ENCODE results near the gene KNCN. TPM values are rescaled to one million over a fixed set of nuclear protein-coding genes. Genes with fewer than 3 reads are reported as not detected.

The KNCN gene
- polyA plus RNA-seq, 3 donors = not detected

DNA sequence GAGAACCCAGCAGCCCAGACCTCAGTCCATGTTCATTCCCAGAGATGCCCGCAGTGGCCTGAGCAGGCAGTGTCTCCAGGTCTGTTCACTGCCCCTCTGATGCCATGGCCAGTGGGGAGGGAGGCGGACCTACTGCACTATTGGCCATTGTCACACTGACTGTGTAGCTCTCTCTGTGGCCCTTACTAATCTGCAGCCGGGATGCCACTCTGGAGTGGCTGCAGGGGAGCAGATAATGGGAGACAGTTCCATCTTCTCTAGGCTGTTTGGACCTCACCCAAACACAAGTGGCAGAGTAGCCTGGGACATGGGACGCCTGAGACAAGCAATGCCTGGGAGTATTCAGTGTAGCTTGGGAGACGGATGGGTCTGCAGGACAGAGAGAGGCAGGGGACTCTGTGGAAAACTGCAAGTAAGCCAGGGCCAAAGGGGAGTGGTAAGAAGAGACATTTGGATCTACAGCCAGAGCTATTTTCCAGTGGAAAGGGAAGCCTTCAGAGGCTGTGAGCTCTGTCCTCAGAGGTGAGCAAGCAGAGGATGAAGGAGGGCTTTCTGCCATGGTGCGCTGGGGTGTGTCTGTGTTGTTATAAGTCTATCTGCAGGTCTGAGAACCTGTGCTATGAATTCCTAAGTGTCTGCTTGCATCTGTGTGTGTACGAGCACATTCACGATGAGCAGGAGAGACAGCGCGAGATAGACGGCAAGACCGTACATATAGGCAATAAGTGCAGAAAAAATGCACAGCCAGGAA lies 35.1 kb downstream of the KNCN start:
- no peak for DNase-seq (ENCODE audit: extremely low read depth in 1 of 11, low read depth in 9 of 11, low spot score in 4 of 11)

DNA sequence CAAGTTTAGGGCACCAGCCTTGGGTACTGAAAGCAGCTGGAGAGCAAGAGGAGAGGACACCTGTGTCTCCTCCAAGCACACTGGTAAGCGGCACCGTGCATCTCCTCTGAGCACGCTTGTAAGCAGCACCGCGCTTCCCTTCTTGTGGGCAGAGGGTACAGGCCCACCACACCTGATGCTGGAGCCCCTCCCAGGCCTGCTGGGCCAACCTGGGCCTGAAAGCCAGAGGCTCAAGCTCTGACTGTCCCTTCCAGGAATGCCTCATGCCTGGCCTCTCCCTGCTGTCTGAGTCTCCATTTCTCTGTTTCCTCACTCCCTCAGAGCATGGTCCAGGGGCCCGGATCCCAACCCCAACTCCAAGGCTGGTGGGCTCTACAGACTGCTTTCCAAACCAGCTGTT lies 35.9 kb downstream of the KNCN start:
- DNase-seq (ENCODE audit: extremely low read depth in 1 of 11, low read depth in 9 of 11, low spot score in 4 of 11) = no peak

DNA sequence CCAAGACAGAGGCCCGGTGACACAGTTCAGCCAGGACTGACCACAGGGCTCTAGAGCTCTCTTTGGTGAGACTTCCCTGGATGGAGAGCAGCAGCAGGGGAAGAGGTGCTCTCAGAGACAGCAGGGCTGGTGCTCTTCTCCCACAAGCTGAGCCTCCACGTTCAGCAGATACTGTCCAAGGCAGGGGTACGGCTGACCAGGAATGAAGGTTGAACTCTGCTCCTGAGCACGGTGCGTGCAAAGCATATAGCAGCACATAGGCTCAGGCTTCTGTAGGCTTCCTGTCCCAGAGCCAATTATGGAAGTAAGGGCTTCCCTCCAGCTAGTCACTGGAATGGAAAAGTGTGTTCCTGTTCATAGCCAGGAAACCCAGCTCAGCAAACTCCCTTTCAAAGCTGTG lies 37.9 kb downstream of the KNCN start:
- DNase-seq (ENCODE audit: extremely low read depth in 1 of 11, low read depth in 9 of 11, low spot score in 4 of 11) = no peak

DNA sequence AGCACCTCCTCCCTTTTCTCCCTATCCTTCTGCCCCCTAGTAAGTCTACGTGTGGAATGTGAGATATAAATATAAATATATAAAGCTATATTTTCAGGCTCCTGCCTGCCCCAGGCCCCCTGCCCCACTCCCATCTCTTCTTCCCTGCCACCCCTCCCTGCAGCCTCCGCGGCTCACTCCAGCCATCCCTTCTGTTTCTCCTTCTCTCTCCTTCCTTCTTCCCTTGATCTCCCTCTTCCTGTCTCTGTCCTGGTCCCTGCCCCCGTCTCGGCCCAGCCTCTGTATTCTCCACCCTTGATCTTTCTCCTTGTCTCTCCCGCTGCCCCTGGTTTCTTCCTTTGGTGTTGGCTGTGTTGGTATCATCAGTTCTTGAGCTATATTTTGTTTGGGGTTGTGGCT lies 38.7 kb downstream of the KNCN start:
- no peak for DNase-seq (ENCODE audit: extremely low read depth in 1 of 11, low read depth in 9 of 11, low spot score in 4 of 11)

DNA sequence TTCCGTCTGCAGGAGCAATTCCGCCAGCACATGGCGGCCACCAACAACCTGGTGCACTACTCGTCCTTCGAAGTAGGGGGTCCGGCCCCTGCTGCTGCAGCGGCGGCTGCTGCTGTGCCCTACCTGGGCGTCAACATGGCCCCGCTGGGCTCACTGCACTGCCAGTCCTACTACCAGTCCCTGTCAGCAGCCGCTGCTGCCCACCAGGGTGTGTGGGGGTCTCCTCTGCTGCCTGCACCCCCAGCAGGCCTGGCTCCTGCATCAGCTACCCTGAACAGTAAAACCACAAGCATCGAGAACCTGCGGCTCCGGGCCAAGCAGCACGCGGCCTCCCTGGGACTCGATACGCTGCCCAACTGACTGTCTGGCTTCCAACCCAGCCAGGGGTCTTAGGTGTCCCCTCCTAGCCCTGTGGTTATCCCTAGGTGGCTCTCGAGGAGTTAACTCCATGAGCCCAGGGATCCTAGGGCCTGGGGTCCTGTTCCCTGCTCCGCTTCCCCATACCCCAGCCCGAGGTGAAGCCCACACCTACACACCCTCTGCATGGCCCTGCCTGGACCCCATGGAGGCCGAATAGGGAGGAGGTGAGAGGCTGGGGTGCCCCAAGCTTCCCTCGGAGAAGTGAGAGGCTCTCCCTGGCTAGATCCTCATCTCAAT lies 39.2 kb downstream of the KNCN start:
- DNase-seq (ENCODE audit: extremely low read depth in 1 of 11, low read depth in 9 of 11, low spot score in 4 of 11) = no peak

DNA sequence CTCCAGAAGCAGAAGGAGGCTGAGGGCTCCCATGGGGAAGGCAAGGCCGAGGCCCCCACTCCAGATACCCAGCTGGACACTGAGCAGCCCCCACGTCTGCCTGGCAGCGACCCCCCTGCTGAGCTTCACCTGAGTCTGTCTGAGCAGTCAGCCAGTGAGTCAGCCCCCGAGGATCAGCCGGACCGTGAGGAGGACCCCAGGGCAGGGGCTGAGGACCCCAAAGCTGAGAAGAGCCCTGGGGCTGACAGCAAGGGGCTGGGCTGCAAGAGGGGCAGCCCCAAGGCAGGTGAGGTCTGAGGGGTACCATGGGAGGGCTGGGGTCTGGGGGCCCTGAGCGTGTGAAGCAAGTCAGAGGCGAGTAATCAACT lies 40.5 kb downstream of the KNCN start:
- DNase-seq (ENCODE audit: extremely low read depth in 1 of 11, low read depth in 9 of 11, low spot score in 4 of 11) = no peak

DNA sequence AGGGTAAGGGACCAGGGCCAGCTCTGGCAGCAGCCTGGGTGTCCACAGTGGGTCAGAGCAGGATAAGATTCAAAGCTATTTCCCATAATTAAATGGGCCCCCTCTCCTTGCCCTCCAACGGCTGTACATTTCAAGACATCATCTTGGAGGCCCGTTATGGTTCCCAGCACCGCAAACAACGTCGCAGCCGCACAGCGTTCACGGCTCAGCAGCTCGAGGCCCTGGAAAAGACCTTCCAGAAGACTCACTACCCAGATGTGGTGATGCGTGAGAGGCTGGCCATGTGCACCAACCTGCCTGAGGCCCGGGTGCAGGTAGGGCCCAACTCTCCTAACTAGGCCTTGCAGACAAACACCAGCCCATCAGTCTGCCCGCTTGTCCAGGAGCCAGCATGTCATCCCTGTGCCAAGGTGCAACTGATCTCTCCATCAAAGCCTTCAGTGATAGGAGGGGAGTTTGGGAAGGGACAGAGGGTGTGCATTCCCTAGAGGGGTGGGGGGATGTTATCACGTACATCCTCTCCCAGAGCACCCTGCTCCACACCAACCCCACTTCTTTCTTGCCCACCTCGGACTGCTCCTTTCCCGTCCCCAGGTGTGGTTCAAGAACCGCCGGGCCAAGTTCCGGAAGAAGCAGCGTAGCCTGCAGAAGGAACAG lies 41.0 kb downstream of the KNCN start:
- DNase-seq (ENCODE audit: extremely low read depth in 1 of 11, low read depth in 9 of 11, low spot score in 4 of 11) = no peak

DNA sequence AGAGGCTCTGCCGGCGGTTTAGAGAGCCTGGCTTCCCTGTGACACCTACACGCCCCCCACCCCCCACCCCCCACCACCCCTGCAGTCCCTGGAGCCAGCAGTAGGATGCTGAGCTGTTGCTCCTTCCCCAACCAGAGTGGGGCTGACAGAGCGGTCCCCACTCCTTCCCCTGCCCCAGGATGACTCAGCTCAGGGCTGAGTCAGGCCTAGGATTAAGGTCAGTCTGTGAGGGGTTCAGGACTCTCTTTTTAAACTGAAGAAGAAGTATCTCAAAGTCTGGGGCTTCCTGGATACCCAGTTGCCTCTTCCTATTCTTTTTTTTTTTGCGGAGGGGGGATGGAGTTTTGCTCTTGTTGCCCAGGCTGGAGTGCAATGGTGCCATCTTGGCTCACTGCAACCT lies 42.7 kb downstream of the KNCN start:
- no peak for DNase-seq (ENCODE audit: extremely low read depth in 1 of 11, low read depth in 9 of 11, low spot score in 4 of 11)

DNA sequence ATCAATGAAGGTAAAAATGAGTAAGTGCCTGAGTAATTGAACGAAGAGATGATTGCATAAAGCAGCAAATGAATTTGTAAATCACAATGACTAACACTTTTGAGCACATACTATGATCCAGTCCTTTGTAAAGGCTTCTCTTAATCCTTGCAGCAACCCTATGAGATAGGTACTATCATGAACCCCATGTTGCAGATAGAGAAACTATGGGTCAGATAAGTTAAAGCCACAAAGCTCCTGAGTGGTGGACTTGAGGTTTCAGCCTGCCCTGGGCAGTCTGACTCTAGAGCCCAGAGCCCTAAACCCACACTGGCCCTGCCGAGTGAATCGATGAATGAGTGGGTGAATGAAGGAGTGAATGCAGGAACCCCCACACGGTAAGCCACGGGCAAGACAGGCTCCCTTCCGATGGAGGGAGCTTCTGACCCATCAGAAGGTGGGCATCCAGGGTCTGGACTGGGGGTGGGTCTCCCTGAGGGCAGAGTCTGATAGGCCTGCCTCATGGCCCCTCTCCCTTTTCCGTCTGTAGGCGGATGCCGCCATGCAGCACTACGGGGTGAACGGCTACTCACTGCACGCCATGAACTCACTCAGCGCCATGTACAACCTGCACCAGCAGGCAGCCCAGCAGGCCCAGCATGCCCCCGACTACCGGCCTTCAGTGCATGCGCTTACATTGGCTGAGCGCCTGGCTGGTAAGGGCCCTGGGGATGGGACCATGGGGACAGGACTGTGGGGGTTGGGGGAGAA lies 44.8 kb downstream of the KNCN start:
- DNase-seq (ENCODE audit: extremely low read depth in 1 of 11, low read depth in 9 of 11, low spot score in 4 of 11) = no peak

DNA sequence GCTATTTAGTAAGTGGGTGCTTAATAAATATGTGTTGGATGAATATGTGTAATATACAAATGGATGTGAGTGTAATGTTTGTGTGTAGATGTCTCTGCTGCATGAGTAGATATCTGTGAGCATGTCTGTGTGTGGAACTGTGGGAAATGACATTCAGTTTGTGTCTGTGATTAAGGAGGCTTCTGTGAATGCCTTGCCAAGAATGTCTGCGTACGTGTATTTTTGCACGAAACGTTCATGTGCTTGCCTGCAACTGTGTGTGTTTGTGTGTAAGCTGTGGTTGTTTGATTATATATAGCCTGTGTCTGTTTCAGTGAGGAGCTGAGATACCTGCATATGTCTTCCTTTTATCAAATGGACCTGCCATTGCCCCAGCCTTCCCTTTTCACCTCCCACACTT lies 48.0 kb downstream of the KNCN start:
- DNase-seq (ENCODE audit: extremely low read depth in 1 of 11, low read depth in 9 of 11, low spot score in 4 of 11) = no peak

DNA sequence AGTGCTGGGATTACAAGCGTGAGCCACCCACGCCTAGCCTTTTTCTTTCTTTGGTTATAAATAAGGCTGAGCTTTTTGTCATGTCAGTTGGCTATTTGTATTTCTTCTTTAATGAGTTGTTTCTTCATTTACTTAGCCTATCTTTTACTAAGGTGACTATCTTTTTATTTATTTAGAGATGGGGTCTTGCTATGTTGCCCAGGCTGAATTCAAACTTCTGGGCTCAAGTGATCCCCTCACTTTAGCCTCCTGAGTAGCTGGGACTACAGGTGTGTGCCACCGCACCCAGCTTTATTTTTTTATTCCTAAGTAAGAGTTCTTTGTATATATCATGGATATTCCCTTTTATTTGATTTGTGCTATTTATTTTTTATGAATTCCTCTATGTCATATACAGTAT lies 49.9 kb downstream of the KNCN start:
- DNase-seq (ENCODE audit: extremely low read depth in 1 of 11, low read depth in 9 of 11, low spot score in 4 of 11) = no peak

DNA sequence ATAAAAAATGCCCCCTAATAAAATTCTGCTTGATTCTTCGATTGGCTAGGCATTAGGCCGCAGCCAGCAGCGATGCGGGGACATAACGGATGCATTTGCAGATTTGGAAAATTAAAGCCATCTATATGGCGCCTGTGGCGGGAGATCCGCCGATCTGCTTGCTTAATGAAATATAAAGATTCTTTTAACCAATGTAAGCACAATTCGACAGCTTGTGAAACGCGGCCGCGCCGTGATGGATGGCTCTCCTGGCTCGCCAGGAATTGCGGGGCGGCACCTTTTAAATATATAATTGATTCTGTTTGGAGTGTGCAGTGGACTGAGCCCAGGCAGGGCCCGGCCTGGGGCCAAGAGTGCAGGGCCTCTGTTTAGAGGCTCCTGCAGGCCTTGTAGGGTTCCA lies 53.8 kb downstream of the KNCN start:
- DNase-seq (ENCODE audit: extremely low read depth in 1 of 11, low read depth in 9 of 11, low spot score in 4 of 11) = no peak

DNA sequence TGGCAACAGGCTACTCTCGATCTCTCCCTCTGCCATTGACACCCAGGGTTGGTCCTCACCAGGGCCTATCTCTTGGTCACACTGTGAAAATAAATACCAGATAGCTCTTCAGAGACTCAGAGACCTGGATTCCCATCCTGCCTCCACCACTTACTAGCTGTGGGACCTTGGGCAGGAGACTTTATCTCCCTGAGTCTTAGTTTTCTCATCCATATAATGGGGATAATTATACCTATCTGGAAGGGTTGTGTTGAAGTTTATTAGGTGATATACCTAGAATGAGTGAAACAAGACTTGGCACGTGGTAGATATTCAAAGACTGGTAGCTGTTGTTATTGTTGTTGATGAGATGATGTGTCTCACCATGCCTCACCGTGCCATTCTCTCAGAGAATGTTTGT lies 54.4 kb downstream of the KNCN start:
- no peak for DNase-seq (ENCODE audit: extremely low read depth in 1 of 11, low read depth in 9 of 11, low spot score in 4 of 11)

DNA sequence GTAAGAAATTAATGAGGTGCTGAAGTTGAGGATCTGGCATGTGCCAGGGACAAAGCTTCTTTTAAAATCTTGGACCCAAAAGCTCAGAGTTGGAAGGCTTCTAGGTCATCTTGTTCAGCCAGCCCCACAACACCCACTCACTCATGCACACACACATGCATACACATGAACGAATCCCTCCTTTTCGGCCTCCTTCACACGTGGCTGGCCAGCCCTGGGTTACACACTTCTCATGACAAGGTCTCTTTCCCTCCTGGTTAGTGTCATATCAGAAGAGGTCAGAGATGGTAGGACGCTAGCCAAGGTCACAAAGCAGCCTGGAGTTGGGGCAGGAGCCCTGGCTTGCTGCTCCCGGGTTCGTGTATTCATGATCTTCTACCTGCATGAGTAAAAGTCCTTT lies 54.9 kb downstream of the KNCN start:
- no peak for DNase-seq (ENCODE audit: extremely low read depth in 1 of 11, low read depth in 9 of 11, low spot score in 4 of 11)

DNA sequence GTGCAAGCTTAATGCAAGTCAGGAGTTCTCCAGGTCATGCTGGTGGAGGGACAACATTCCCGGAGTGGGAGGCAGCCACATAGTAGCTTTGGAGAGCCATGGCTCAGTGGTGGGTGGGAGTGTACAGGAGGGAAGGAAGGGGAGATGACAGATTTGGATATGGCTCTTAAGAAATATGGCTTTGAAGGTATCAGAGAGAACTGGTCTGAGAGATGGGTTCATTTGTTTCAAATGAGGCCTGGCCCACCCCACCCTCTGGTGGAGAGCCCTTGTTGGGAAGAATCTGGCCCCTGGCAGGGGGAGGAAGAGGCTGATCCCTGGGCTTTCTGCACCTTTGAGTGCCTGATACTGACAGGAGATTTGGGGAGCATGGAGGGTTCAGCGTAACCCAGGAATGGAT lies 55.7 kb downstream of the KNCN start:
- DNase-seq (ENCODE audit: extremely low read depth in 1 of 11, low read depth in 9 of 11, low spot score in 4 of 11) = no peak

Other genes with a start within 250 kb of the KNCN start
- 10 to 100 TPM; 82.3 to 96.8 (median 90.6) TPM for gene LRRC41, start 248.0 kb downstream of the KNCN start, polyA plus RNA-seq (ENCODE audit: insufficient read length in 3 of 3)
- gene UQCRH, start 247.9 kb downstream of the KNCN start, polyA plus RNA-seq (ENCODE audit: insufficient read length in 3 of 3) = 100 to 1,000 TPM; 371 to 472 (median 423) TPM
- gene NSUN4, start 210.8 kb downstream of the KNCN start, polyA plus RNA-seq (ENCODE audit: insufficient read length in 3 of 3) = 10 to 100 TPM; 26.9 to 31.7 (median 28.2) TPM
- 10 to 100 TPM; 20.8 to 34.7 (median 24.6) TPM for gene FAAH, start 157.3 kb downstream of the KNCN start, polyA plus RNA-seq (ENCODE audit: insufficient read length in 3 of 3)
- under 1 TPM in 1 of 3 donors, not detected in 2; 0.05 TPM for gene DMBX1, start 61.8 kb downstream of the KNCN start, polyA plus RNA-seq (ENCODE audit: insufficient read length in 3 of 3)
- 10 to 100 TPM; 24.8 to 49.0 (median 27.6) TPM for gene MKNK1, start 52.6 kb upstream of the KNCN start, polyA plus RNA-seq (ENCODE audit: insufficient read length in 3 of 3)
- 10 to 100 TPM; 10.5 to 13.2 (median 11.1) TPM for gene MOB3C, start 65.2 kb upstream of the KNCN start, polyA plus RNA-seq (ENCODE audit: insufficient read length in 3 of 3)
- 100 to 1,000 TPM in 1 of 3 donors, 10 to 100 TPM in 2; 95.5 to 111 (median 99.4) TPM for gene ATPAF1, start 116.7 kb upstream of the KNCN start, polyA plus RNA-seq (ENCODE audit: insufficient read length in 3 of 3)
- gene TEX38, start 120.2 kb upstream of the KNCN start, polyA plus RNA-seq (ENCODE audit: insufficient read length in 3 of 3) = under 1 TPM; 0.24 to 0.64 (median 0.57) TPM
- 100 to 1,000 TPM in 1 of 3 donors, 10 to 100 TPM in 2; 88.3 to 106 (median 92.0) TPM for gene EFCAB14, start 167.5 kb upstream of the KNCN start, polyA plus RNA-seq (ENCODE audit: insufficient read length in 3 of 3)
- gene CYP4B1, start 247.4 kb upstream of the KNCN start, polyA plus RNA-seq (ENCODE audit: insufficient read length in 3 of 3) = 1 to 10 TPM; 1.4 to 1.7 (median 1.6) TPM

Data from renal cortex interstitium (tissue), 11 donors.